Fibroblast of pulmonary artery (primary cell): ENCODE results near the gene CSMD2.

Source experiments
- DNase-seq: peaks from one replicate; pipeline ENCODE4 v3.0.0-alpha.2; 2010; ENCODE audit warnings: low read depth
- H3K4me3 ChIP-seq: replicated peaks from 2 replicates; pipeline ENCODE4 v1.5.1; 2011; ENCODE audit warnings: low read depth, mild to moderate bottlenecking, control low read depth, low read length, moderate library complexity
- TF ChIP-seq, protein P1 (sequence below): IDR thresholded peaks from 2 replicates; pipeline ENCODE4 v1.5.1; 2011; ENCODE audit warnings: mild to moderate bottlenecking, control low read depth, low read length, inconsistent platforms; ENCODE audit errors: missing control alignments

The CSMD2 gene

DNA sequence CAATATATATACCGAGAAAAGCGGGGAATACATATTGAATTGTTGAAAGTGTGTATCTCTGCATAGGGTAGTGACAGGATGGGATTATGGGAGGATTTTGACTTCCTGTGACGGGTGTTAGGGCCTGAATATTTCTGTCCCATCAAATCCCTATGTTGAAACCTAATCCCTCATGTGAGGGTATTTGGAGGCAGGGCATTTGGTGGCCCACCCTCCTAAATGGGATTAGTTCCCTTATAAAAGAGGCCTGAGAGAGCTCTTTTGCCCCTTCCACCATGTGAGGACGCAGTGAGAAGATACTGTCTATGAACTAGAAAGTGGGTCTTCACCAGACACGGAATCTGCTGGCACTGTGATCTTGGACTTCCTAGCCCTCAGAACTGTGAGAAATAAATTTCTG is 555.3 kb downstream of the CSMD2 start:
- no peak overlapping the region for H3K4me3 ChIP-seq
- DNase-seq, result no peak
- TF ChIP-seq, protein P1, sequence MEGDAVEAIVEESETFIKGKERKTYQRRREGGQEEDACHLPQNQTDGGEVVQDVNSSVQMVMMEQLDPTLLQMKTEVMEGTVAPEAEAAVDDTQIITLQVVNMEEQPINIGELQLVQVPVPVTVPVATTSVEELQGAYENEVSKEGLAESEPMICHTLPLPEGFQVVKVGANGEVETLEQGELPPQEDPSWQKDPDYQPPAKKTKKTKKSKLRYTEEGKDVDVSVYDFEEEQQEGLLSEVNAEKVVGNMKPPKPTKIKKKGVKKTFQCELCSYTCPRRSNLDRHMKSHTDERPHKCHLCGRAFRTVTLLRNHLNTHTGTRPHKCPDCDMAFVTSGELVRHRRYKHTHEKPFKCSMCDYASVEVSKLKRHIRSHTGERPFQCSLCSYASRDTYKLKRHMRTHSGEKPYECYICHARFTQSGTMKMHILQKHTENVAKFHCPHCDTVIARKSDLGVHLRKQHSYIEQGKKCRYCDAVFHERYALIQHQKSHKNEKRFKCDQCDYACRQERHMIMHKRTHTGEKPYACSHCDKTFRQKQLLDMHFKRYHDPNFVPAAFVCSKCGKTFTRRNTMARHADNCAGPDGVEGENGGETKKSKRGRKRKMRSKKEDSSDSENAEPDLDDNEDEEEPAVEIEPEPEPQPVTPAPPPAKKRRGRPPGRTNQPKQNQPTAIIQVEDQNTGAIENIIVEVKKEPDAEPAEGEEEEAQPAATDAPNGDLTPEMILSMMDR, result no peak

GRCh38 chr1:33608825-33609400 is 556.1 kb downstream of the CSMD2 start:
- DNase-seq, result no peak
- H3K4me3 ChIP-seq, result no peak overlapping the region
- TF ChIP-seq, protein P1, result no peak

- DNase-seq, result no peak
- H3K4me3 ChIP-seq, result no peak overlapping the region
- TF ChIP-seq, protein P1, result no peak
Measured at GRCh38 chr1:33607444-33608005, 557.5 kb downstream of the CSMD2 start.

GRCh38 chr1:33606272-33606671 is 558.8 kb downstream of the CSMD2 start:
- TF ChIP-seq, protein P1, result no peak
- H3K4me3 ChIP-seq, result no peak overlapping the region
- DNase-seq, result no peak

DNA sequence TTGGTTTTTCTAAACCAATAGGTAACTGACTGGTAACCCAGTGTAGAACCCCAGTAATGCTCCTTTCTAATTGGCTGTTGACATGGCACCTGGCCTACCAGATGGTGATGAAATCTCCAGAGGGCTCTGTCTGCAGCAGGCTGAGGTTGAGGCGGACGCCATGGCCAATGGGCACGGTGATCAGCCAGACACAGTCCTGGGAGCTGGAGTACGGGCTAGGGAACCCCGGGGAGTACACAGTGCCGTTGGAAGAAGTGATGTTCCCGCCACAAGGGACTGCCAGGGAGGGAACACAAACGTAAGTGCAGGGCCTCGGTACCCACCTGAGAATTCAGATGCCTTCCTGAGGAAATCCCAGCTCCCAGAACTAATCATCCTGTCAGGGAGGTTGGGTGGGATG is 562.8 kb downstream of the CSMD2 start:
- TF ChIP-seq, protein P1, result no peak
- no peak overlapping the region for H3K4me3 ChIP-seq
- DNase-seq, result no peak

DNA sequence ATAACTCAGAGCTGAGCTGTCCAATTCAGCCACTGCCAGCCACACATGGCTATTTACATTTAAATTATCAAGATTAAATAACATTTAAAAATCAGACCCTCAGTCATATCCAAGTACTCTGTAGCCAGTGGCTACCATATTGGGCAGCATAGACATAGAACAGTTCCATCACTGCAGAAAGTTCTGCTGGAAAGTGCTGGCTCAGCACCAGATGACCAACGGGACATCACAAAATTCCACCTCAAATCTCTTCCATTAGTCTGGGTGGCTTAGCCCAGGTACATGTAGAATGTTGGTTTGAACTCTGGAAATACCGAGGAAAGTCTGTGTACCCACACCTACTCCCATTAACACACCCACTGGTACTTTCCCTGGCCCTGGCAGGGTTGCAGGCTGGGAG is 563.3 kb downstream of the CSMD2 start:
- TF ChIP-seq, protein P1, result no peak
- no peak for DNase-seq
- no peak overlapping the region for H3K4me3 ChIP-seq

DNA sequence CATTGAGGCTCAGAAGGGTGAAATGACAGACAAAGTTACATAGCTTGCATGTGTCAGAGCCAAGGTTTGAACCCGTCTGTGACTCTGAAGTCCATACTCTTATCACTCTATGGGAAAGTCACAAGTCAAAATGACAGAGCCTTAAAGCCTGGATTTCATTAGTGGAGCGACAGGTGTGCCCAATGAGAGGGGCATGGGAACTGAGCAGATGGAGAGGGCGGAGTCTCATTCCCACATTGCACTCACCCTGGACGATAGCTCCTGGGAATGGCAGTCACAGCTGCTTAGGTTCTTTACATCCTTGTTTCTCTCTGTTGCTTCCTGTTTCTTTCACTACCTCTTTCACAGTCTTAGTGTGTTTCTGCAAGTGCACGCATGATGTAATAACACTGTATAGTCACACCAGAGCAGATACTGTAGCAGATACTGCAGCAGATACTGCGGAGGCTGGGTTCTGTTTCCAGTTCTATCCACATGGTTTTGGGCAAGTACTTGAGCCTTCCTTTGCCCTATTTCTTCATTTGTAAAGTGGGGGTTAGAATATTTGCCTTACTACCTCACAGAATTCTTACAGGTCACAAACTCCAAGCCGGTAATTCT is 565.4 kb downstream of the CSMD2 start:
- no peak for DNase-seq
- TF ChIP-seq, protein P1, result no peak
- no peak overlapping the region for H3K4me3 ChIP-seq
